K562 (cell line): ENCODE data around the gene CBX3. TPM values are rescaled to one million over a fixed set of nuclear protein-coding genes. Genes with fewer than 3 reads are reported as not detected.

ENCODE experiments used
- ATAC-seq: fragments of 200-7000 bp; cut with Tn5 transposase; 3 replicates; pipeline ENCODE4 v1.9.1; 2020; ENCODE audit warnings: moderate library complexity
- BruUV-seq: library from RNA; stranded (reverse); fragments of 400-500 nt; replicated peaks from 2 replicates; lab custom pipeline; 2021; lab: Mats Ljungman, UMichigan
- CTCF ChIA-PET: fragments of 300-600 bp; formaldehyde crosslinking; extraction: SDS; loops from one replicate; lab custom pipeline; 2021; ENCODE audit warnings: low intra/inter-chr PET ratio; lab: Yijun Ruan, JAX
- POLR2A ChIA-PET: fragments of 300-600, 350-650 bp; sonication (Branson Sonifier 250); formaldehyde crosslinking; extraction: SDS; loops from one replicate; lab custom pipeline; 2021; ENCODE audit warnings: antibody characterized with exemption, inconsistent platforms; lab: Yijun Ruan, JAX
- DNase-seq, 4 experiments: peaks; one replicate each; pipeline versions ENCODE4 v3.0.0 to v3.0.0-alpha.2; 2011 to 2018; ENCODE audit warnings: low spot score in 3 of 4, mixed read lengths in 3 of 4; ENCODE audit errors: extremely low read depth in 1 of 4
- FAIRE-seq: peaks from 2 replicates; lab custom pipeline; 2011; peaks lifted over from hg19 to GRCh38; lab: Jason Lieb, UNC
- H2AFZ ChIP-seq: 2 replicates; pipeline ENCODE4 v1.6.0; 2011; ENCODE audit warnings: low read depth, low read length, control low read depth, inconsistent platforms
- H3K27ac ChIP-seq: fragments of 200-600 bp; 3 replicates; pipeline ENCODE4 v1.8.0; 2011; ENCODE audit warnings: low read depth, mild to moderate bottlenecking, control low read depth, inconsistent platforms, low read length, moderate library complexity, mixed read lengths; ENCODE audit errors: extremely low read depth
- H3K27me3 ChIP-seq, 2 experiments: fragments of 300-600 bp in 1 of 2; 2 replicates in 1 of 2; 3 replicates in 1 of 2; pipeline versions ENCODE4 v1.6.0 to v1.8.0; 2011; ENCODE audit warnings: inconsistent platforms in 2 of 2, low read length in 2 of 2, mild to moderate bottlenecking in 1 of 2, mixed read lengths in 1 of 2, moderate library complexity in 1 of 2; ENCODE audit not compliant: control insufficient read depth in 2 of 2, insufficient read depth in 2 of 2
- H3K36me3 ChIP-seq: fragments of 300-600 bp; 3 replicates; pipeline ENCODE4 v1.8.0; 2011; ENCODE audit warnings: mild to moderate bottlenecking, low read length, inconsistent platforms; ENCODE audit not compliant: control insufficient read depth, insufficient read depth
- H3K4me1 ChIP-seq, 2 experiments: fragments of 200-600 bp in 1 of 2; replicated peaks in 1 of 2; 2 replicates in 1 of 2; 3 replicates in 1 of 2; pipeline versions ENCODE4 v1.5.1 to v1.8.0; 2011; ENCODE audit warnings: inconsistent platforms in 2 of 2, low read length in 2 of 2, mild to moderate bottlenecking in 1 of 2, mixed read lengths in 1 of 2, moderate library complexity in 1 of 2; ENCODE audit not compliant: control insufficient read depth in 2 of 2, insufficient read depth in 2 of 2
- H3K4me2 ChIP-seq: 2 replicates; pipeline ENCODE4 v1.6.1; 2011; ENCODE audit warnings: low read length, control low read depth, inconsistent platforms, mixed read lengths; ENCODE audit not compliant: insufficient read depth
- H3K4me3 ChIP-seq: fragments of 200-600 bp; sonication (generic), shearing (Covaris generic); 2 replicates; pipeline ENCODE4 v1.5.1; 2016; ENCODE audit warnings: control low read depth, inconsistent platforms
- H3K79me2 ChIP-seq: fragments of 200-600 bp; 3 replicates; pipeline ENCODE4 v1.8.0; 2011; ENCODE audit warnings: low read length, inconsistent platforms; ENCODE audit not compliant: control insufficient read depth, insufficient read depth
- H3K9ac ChIP-seq, 2 experiments: 2 replicates each; pipeline versions ENCODE4 v1.6.0 to v1.6.1; 2011; ENCODE audit warnings: low read depth in 2 of 2, low read length in 2 of 2, control low read depth in 1 of 2, inconsistent platforms in 1 of 2, mild to moderate bottlenecking in 1 of 2, mixed read lengths in 1 of 2; ENCODE audit not compliant: insufficient read depth in 1 of 2
- H3K9me1 ChIP-seq: one replicate; pipeline ENCODE4 v1.6.0; 2011; ENCODE audit warnings: inconsistent platforms, mild to moderate bottlenecking, low read length, moderate library complexity; ENCODE audit not compliant: control insufficient read depth, insufficient read depth
- H3K9me3 ChIP-seq: replicated peaks from 2 replicates; pipeline ENCODE4 v1.5.1; 2011; ENCODE audit warnings: low read depth, low read length, inconsistent platforms; ENCODE audit not compliant: control insufficient read depth, insufficient read depth
- H4K20me1 ChIP-seq: replicated peaks from 2 replicates; pipeline ENCODE4 v1.6.1; 2011; ENCODE audit warnings: low read length, inconsistent platforms, mixed read lengths; ENCODE audit not compliant: control insufficient read depth, insufficient read depth
- CBFA2T3 ChIP-seq: fragments of 450-650 bp; IDR thresholded peaks from 2 replicates; pipeline ENCODE4 v1.6.1; 2017
- CBX3 ChIP-seq, 2 experiments: IDR thresholded peaks; 1 replicate in 1 of 2; 2 replicates in 1 of 2; pipeline ENCODE4 v1.6.1; 2012; ENCODE audit warnings: inconsistent platforms in 2 of 2, low read length in 2 of 2, borderline replicate concordance in 1 of 2, control low read depth in 1 of 2
- FUS ChIP-seq: fragments of 200-400 bp; formaldehyde crosslinking; optimal IDR thresholded peaks from 2 replicates; pipeline ENCODE3; 2017; ENCODE audit warnings: low read depth, low read length
- PCBP1 ChIP-seq: fragments of 200-400 bp; formaldehyde crosslinking; IDR thresholded peaks from 2 replicates; pipeline ENCODE4 v1.6.1; 2018; ENCODE audit warnings: mild to moderate bottlenecking, low read depth, low read length; ENCODE audit not compliant: poor library complexity, severe bottlenecking
- PML ChIP-seq: IDR thresholded peaks from 2 replicates; pipeline ENCODE4 v1.6.1; 2012; ENCODE audit warnings: low read length, inconsistent platforms
- POLR2AphosphoS5 ChIP-seq: IDR thresholded peaks from 2 replicates; pipeline ENCODE4 v1.6.1; 2011; ENCODE audit warnings: mild to moderate bottlenecking, low read depth, low read length, moderate library complexity; ENCODE audit not compliant: control insufficient read depth, insufficient read depth
- POLR2H ChIP-seq: IDR thresholded peaks from 2 replicates; pipeline ENCODE4 v1.6.1; 2016; ENCODE audit warnings: missing genetic modification characterization, low read depth, mild to moderate bottlenecking, control low read depth, missing compliant biosample characterization, moderate library complexity
- RBFOX2 ChIP-seq: fragments of 200-400 bp; formaldehyde crosslinking; IDR thresholded peaks from 2 replicates; pipeline ENCODE4 v1.6.1; 2017; ENCODE audit warnings: low read depth, mild to moderate bottlenecking, low read length, moderate library complexity
- SLC30A9 ChIP-seq: fragments of 250-450 bp; sonication (Bioruptor Pico); IDR thresholded peaks from 2 replicates; pipeline ENCODE4 v1.8.0; 2022; ENCODE audit warnings: mild to moderate bottlenecking, moderate library complexity
- SUPT5H ChIP-seq: fragments of 450-650 bp; IDR thresholded peaks from 2 replicates; pipeline ENCODE4 v1.6.1; 2016
- TEAD4 ChIP-seq, 2 experiments: sonication (generic) in 1 of 2; formaldehyde crosslinking in 1 of 2; IDR thresholded peaks; 2 replicates each; pipeline versions ENCODE4 v1.6.1 to v1.8.0; 2012 to 2022; ENCODE audit warnings: borderline replicate concordance in 1 of 2, inconsistent platforms in 1 of 2, low read length in 1 of 2, mild to moderate bottlenecking in 1 of 2, missing genetic modification reagents in 1 of 2
- TSC22D4 ChIP-seq: fragments of 450-650 bp; IDR thresholded peaks from 2 replicates; pipeline ENCODE4 v1.6.1; 2016; ENCODE audit warnings: missing genetic modification characterization, missing biosample characterization, control low read depth
- ZFP30 ChIP-seq: fragments of 250-450 bp; sonication (Bioruptor Pico); IDR thresholded peaks from 2 replicates; pipeline ENCODE4 v1.8.0; 2022; ENCODE audit warnings: moderate library complexity, mild to moderate bottlenecking, inconsistent platforms, borderline replicate concordance
- ZNF696 ChIP-seq: fragments of 250-450 bp; sonication (Bioruptor Pico); conservative IDR thresholded peaks from 2 replicates; pipeline ENCODE4 v1.4.0; 2020; ENCODE audit warnings: mild to moderate bottlenecking, moderate library complexity
- ZSCAN29 ChIP-seq: fragments of 450-650 bp; IDR thresholded peaks from 2 replicates; pipeline ENCODE4 v1.6.1; 2017
- WGBS: fragments of 100-300 bp; shearing (Covaris generic); methylation state at CpG from one replicate; pipeline ENCODE4 v1.1.6; 2016; ENCODE audit warnings: low coverage, mixed read lengths; ENCODE audit not compliant: insufficient coverage; ENCODE audit errors: missing lambda C conversion rate; 5-methylcytosine and 5-hydroxymethylcytosine counted together
- in situ Hi-C: fragments of 300-500 bp; cut with MboI; formaldehyde crosslinking; loops from 4 replicates; pipeline ENCODE4 v1.15.0; 2018; ENCODE audit warnings: inconsistent platforms, mixed read lengths
- intact Hi-C: fragments of 100-400 bp; cut with micrococcal nuclease; formaldehyde crosslinking; loops from 2 replicates; pipeline ENCODE4 v1.14.2; 2022
- polyA plus RNA-seq, 8 experiments: library from polyadenylated mRNA; depleted of rRNA in 4 of 8; stranded (reverse) in 5 of 8; unstranded in 3 of 8; fragments of >200 nt; fragmentation: Nextera tagmentation in 2 of 8; fragmentation: Illumina TruSeq in 1 of 8; extraction: Ambion mirVana in 2 of 8; extraction: Trizol in 1 of 8; gene quantifications; 2 replicates each; pipeline versions ENCODE4 v1.2.1 to v1.2.3, GENCODE V29; 2011 to 2014; ENCODE audit warnings: inconsistent platforms in 1 of 8, missing spikeins in 1 of 8
- total RNA-seq, 7 experiments: library from RNA; depleted of rRNA in 6 of 7; stranded (reverse); fragments of >200 nt in 6 of 7; fragmentation: Illumina TruSeq in 2 of 7; extraction: Trizol in 2 of 7; gene quantifications; 2 replicates each; pipeline versions ENCODE4 v1.2.1 to v1.2.3, GENCODE V29; 2011 to 2021; ENCODE audit warnings: low replicate concordance in 1 of 7
- TF ChIP-seq, protein P1 (sequence below): fragments of 150-350 bp; conservative IDR thresholded peaks from 2 replicates; pipeline ENCODE4 v1.6.1; 2014; ENCODE audit warnings: low read length
- TF ChIP-seq, protein P2 (sequence below): sonication (generic); formaldehyde crosslinking; IDR thresholded peaks from 2 replicates; pipeline ENCODE4 v1.8.0; 2022; ENCODE audit warnings: mild to moderate bottlenecking, missing genetic modification reagents
- TF ChIP-seq, protein P3 (sequence below): fragments of 450-650 bp; formaldehyde crosslinking; IDR thresholded peaks from 2 replicates; pipeline ENCODE4 v1.4.0; 2020; ENCODE audit warnings: mild to moderate bottlenecking

CBX3 gene
- total and polyA plus RNA-seq, 9 of the 15 experiments (the other 6 are each of a cell fraction or from before 2014, with no cell fraction given) = 198 to 413 (median 328) TPM

DNA sequence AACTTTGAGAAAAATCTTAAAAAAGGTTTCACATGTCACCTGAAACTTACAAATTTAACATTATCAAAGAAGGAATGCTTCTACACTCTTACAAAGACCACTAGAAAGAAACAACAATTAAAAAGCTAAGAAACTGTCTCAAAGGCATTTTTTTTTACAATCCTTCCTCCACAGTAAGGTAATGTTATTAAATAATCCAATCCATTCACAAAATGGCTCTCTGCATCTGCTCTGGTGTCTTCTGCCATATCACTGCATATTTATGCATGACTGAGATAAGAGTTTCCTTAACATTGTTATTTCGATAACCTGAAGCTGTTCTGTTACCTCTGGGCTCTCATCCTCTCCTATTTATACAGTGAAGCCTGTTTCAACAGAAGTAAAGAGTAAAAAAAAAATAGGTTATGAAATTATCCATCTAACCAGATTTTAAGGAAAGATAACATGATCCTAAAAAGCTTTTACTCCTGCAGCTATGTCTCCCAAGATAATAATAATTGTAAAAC lies 9.5 kb upstream of the CBX3 start:
- Histone ChIP-seq H3K9me1 (no peaks in the 10 kb centered on the region), H3K9me3 (no peaks in the 10 kb centered on the region), H3K27me3 (no peaks in the 10 kb centered on the region), H3K36me3 (peaks cover 93% of the 10 kb centered on the region), H4K20me1 (peaks cover 48% of the 10 kb centered on the region), H3K9ac (no peak overlapping the region), H3K4me2 (no peak overlapping the region), H3K4me1 (peaks cover 3 to 35% of the 10 kb centered on the region in 2 experiments; a peak in 3 of 5 replicates), H3K27ac (no peak overlapping the region), H3K4me3 (no peak overlapping the region), H2AFZ (no peak overlapping the region), H3K79me2 (peaks cover 60% of the 10 kb centered on the region)
- ATAC-seq (no peak), DNase-seq (no peak), FAIRE-seq (no peak)
- ChIA-PET POLR2A (interaction anchor here (0.7 to 3.5 kb wide), 11 partner anchors 8 to 297 kb away, joined by 3 to 19 read pairs (median 3); partner anchors contain the start of genes CBX3, HNRNPA2B1 and NFE2L3), CTCF (interaction anchor here (0.7 kb wide), 1 partner anchor 299 kb away, joined by 4 read pairs; no protein-coding TSS in a partner anchor)
- intact Hi-C loops (no loop called here), in situ Hi-C loops (no loop called here)
- WGBS = 67% methylated on average over 1 of the region's 1 CpG
- TSS peak; percentile 39 for BruUV-seq
- TF ChIP-seq POLR2AphosphoS5 (0 out of 2 replicates have a peak, but pooled peaks have one; percentile 10), CBFA2T3 (0 out of 2 replicates have a peak, but pooled peaks have one; percentile 3), RBFOX2 (peak; percentile 66), POLR2H (peak; percentile 21; the same call in 1 of the 2 replicates), TSC22D4 (no peak), TEAD4 (IDR thresholded peaks at IDR 0.05; ENCODE audit: low read length) (peak; percentile 25; the same call in 1 of the 2 replicates), TEAD4 (CRISPR knock-in tag; IDR thresholded peaks at IDR 0.05; ENCODE audit: borderline replicate concordance) (no peak), ZSCAN29 (no peak), PCBP1 (no peak), CBX3 (IDR thresholded peaks at IDR 0.05; ENCODE audit: borderline replicate concordance in 1 of 2, low read length in 2 of 2) (no peak), ZNF696 (CRISPR knock-in tag) (no peak), ZFP30 (CRISPR knock-in tag) (no peak), FUS (peak; percentile 68), SLC30A9 (CRISPR knock-in tag) (no peak), PML (0 out of 2 replicates have a peak, but pooled peaks have one; percentile 18), SUPT5H (peak; percentile 10; the same call in 1 of the 2 replicates)
- TF ChIP-seq, protein P1, sequence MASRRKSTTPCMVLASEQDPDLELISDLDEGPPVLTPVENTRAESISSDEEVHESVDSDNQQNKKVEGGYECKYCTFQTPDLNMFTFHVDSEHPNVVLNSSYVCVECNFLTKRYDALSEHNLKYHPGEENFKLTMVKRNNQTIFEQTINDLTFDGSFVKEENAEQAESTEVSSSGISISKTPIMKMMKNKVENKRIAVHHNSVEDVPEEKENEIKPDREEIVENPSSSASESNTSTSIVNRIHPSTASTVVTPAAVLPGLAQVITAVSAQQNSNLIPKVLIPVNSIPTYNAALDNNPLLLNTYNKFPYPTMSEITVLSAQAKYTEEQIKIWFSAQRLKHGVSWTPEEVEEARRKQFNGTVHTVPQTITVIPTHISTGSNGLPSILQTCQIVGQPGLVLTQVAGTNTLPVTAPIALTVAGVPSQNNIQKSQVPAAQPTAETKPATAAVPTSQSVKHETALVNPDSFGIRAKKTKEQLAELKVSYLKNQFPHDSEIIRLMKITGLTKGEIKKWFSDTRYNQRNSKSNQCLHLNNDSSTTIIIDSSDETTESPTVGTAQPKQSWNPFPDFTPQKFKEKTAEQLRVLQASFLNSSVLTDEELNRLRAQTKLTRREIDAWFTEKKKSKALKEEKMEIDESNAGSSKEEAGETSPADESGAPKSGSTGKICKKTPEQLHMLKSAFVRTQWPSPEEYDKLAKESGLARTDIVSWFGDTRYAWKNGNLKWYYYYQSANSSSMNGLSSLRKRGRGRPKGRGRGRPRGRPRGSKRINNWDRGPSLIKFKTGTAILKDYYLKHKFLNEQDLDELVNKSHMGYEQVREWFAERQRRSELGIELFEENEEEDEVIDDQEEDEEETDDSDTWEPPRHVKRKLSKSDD = no peak
- TF ChIP-seq, protein P2, sequence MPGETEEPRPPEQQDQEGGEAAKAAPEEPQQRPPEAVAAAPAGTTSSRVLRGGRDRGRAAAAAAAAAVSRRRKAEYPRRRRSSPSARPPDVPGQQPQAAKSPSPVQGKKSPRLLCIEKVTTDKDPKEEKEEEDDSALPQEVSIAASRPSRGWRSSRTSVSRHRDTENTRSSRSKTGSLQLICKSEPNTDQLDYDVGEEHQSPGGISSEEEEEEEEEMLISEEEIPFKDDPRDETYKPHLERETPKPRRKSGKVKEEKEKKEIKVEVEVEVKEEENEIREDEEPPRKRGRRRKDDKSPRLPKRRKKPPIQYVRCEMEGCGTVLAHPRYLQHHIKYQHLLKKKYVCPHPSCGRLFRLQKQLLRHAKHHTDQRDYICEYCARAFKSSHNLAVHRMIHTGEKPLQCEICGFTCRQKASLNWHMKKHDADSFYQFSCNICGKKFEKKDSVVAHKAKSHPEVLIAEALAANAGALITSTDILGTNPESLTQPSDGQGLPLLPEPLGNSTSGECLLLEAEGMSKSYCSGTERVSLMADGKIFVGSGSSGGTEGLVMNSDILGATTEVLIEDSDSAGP (CRISPR knock-in tag) = no peak
- TF ChIP-seq, protein P3, sequence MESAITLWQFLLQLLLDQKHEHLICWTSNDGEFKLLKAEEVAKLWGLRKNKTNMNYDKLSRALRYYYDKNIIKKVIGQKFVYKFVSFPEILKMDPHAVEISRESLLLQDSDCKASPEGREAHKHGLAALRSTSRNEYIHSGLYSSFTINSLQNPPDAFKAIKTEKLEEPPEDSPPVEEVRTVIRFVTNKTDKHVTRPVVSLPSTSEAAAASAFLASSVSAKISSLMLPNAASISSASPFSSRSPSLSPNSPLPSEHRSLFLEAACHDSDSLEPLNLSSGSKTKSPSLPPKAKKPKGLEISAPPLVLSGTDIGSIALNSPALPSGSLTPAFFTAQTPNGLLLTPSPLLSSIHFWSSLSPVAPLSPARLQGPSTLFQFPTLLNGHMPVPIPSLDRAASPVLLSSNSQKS (CRISPR knock-in tag) = no peak
